Endothelial cell of umbilical vein (primary cell): Measurements from ENCODE around the gene AREG. TPM values are rescaled to one million over a fixed set of nuclear protein-coding genes. Genes with fewer than 3 reads are reported as not detected.

Source experiments
- BruUV-seq: library from RNA; stranded (reverse); fragments of 400-500 nt; replicated peaks from 2 replicates; lab custom pipeline; 2021; lab: Mats Ljungman, UMichigan
- CTCF ChIA-PET: fragments of 300-600, 350-600 bp; sonication (Branson Sonifier 250); formaldehyde crosslinking; loops from one replicate; lab custom pipeline; 2021; ENCODE audit warnings: antibody characterized with exemption, inconsistent platforms; lab: Charles Lee
- POLR2A ChIA-PET: fragments of 300-600, 350-600 bp; sonication (Branson Sonifier 250); formaldehyde crosslinking; loops from one replicate; lab custom pipeline; 2021; ENCODE audit warnings: antibody characterized with exemption, inconsistent platforms; lab: Charles Lee
- DNase-seq: peaks from one replicate; pipeline ENCODE4 v3.0.0-alpha.2; 2011; ENCODE audit warnings: low read depth, low spot score
- FAIRE-seq: peaks from 2 replicates; lab custom pipeline; 2011; peaks lifted over from hg19 to GRCh38; lab: Jason Lieb, UNC
- H2AFZ ChIP-seq: 2 replicates; pipeline ENCODE4 v1.6.0; 2012; ENCODE audit warnings: low read depth, low read length, control low read depth, inconsistent platforms
- H3K27ac ChIP-seq: 2 replicates; pipeline ENCODE4 v1.5.1; 2011; ENCODE audit warnings: low read depth, mild to moderate bottlenecking, control low read depth, low read length, moderate library complexity; ENCODE audit not compliant: insufficient read depth
- H3K27me3 ChIP-seq, 2 experiments: 2 replicates each; pipeline versions ENCODE4 v1.6.0 to v1.6.1; 2011; ENCODE audit warnings: low read length in 2 of 2, mixed read lengths in 1 of 2; ENCODE audit not compliant: control insufficient read depth in 2 of 2, insufficient read depth in 2 of 2
- H3K36me3 ChIP-seq, 2 experiments: 2 replicates in 1 of 2; 3 replicates in 1 of 2; pipeline ENCODE4 v1.5.1; 2011; ENCODE audit warnings: low read length in 2 of 2, mild to moderate bottlenecking in 1 of 2, moderate library complexity in 1 of 2; ENCODE audit not compliant: control insufficient read depth in 2 of 2, insufficient read depth in 2 of 2; ENCODE audit errors: extremely low read depth in 1 of 2
- H3K4me1 ChIP-seq: 3 replicates; pipeline ENCODE4 v1.5.1; 2011; ENCODE audit warnings: mild to moderate bottlenecking, low read length; ENCODE audit not compliant: control insufficient read depth, insufficient read depth; ENCODE audit errors: extremely low read depth
- H3K4me2 ChIP-seq: 2 replicates; pipeline ENCODE4 v1.6.1; 2011; ENCODE audit warnings: low read length, control low read depth, mixed read lengths; ENCODE audit not compliant: insufficient read depth
- H3K4me3 ChIP-seq, 3 experiments: fragments of 200-600 bp in 1 of 3; sonication (generic), shearing (Covaris generic) in 1 of 3; replicated peaks in 1 of 3; 2 replicates each; pipeline ENCODE4 v1.5.1; 2011 to 2016; ENCODE audit warnings: control low read depth in 3 of 3, low read length in 3 of 3, mild to moderate bottlenecking in 2 of 3, inconsistent platforms in 1 of 3, low read depth in 1 of 3, moderate library complexity in 1 of 3; ENCODE audit not compliant: insufficient read depth in 1 of 3
- H3K79me2 ChIP-seq: 2 replicates; pipeline ENCODE4 v1.6.0; 2012; ENCODE audit warnings: low read length, inconsistent platforms; ENCODE audit not compliant: control insufficient read depth, insufficient read depth
- H3K9ac ChIP-seq: replicated peaks from 2 replicates; pipeline ENCODE3; 2011; ENCODE audit warnings: low read length, control low read depth; ENCODE audit not compliant: insufficient read depth; ENCODE audit errors: extremely low read depth
- H3K9me1 ChIP-seq: replicated peaks from 3 replicates; pipeline ENCODE4 v1.6.0; 2011; ENCODE audit warnings: mild to moderate bottlenecking, low read length; ENCODE audit not compliant: control insufficient read depth, insufficient read depth; ENCODE audit errors: extremely low read depth
- H3K9me3 ChIP-seq: replicated peaks from 2 replicates; pipeline ENCODE4 v1.5.1; 2012; ENCODE audit warnings: low read length, inconsistent platforms; ENCODE audit not compliant: control insufficient read depth, insufficient read depth
- H4K20me1 ChIP-seq: replicated peaks from 2 replicates; pipeline ENCODE3; 2011; ENCODE audit warnings: mild to moderate bottlenecking, low read length; ENCODE audit not compliant: control insufficient read depth, insufficient read depth; ENCODE audit errors: extremely low read depth
- EZH2 ChIP-seq: IDR thresholded peaks from 2 replicates; pipeline ENCODE4 v1.6.1; 2012; ENCODE audit warnings: borderline replicate concordance, low read depth, mild to moderate bottlenecking, moderate library complexity, low read length, inconsistent platforms; ENCODE audit not compliant: severe bottlenecking
- FOS ChIP-seq: IDR thresholded peaks from 2 replicates; pipeline ENCODE4 v1.6.1; 2011; ENCODE audit warnings: mild to moderate bottlenecking, low read length, moderate library complexity, borderline replicate concordance; ENCODE audit not compliant: insufficient read depth
- GATA2 ChIP-seq: IDR thresholded peaks from 2 replicates; pipeline ENCODE4 v1.7.0; 2011; ENCODE audit warnings: low read depth, mild to moderate bottlenecking, moderate library complexity, mixed read lengths, low read length; ENCODE audit not compliant: insufficient read length, insufficient read depth
- JUN ChIP-seq: IDR thresholded peaks from 2 replicates; pipeline ENCODE4 v1.6.1; 2011; ENCODE audit warnings: borderline replicate concordance, low read depth; ENCODE audit not compliant: insufficient read length, insufficient read depth
- MAX ChIP-seq: IDR thresholded peaks from 2 replicates; pipeline ENCODE4 v1.6.1; 2011; ENCODE audit not compliant: insufficient read depth, insufficient read length
- MYC ChIP-seq: IDR thresholded peaks from one replicate; pipeline ENCODE4 v1.6.1; 2011; ENCODE audit warnings: mild to moderate bottlenecking, low read depth, low read length
- POLR2A ChIP-seq: IDR thresholded peaks from 2 replicates; pipeline ENCODE4 v1.6.1; 2012; ENCODE audit warnings: low read depth, mild to moderate bottlenecking, control low read depth, low read length
- POLR2AphosphoS5 ChIP-seq: IDR thresholded peaks from 2 replicates; pipeline ENCODE4 v1.6.1; 2012; ENCODE audit warnings: low read depth, mild to moderate bottlenecking, control low read depth, low read length, moderate library complexity; ENCODE audit not compliant: insufficient read depth
- dilution Hi-C: fragments of 300-500 bp; cut with MboI; formaldehyde crosslinking; loops from one replicate; pipeline ENCODE4 v1.15.0; 2019; ENCODE audit warnings: low sequenced_read_pairs; ENCODE audit not compliant: extremely low pct_ligation_motif_present
- intact Hi-C: fragments of 100-400 bp; cut with micrococcal nuclease; formaldehyde crosslinking; loops from one replicate; pipeline ENCODE4 v1.10.0; 2022
- polyA plus RNA-seq, 4 experiments: library from polyadenylated mRNA; depleted of rRNA in 3 of 4; stranded (reverse) in 3 of 4; unstranded in 1 of 4; fragments of >200 nt; gene quantifications; 2 replicates each; pipeline versions ENCODE4 v1.2.1 to v1.2.3, GENCODE V29; 2011 to 2012; ENCODE audit warnings: missing spikeins in 1 of 4
- total RNA-seq: library from RNA; stranded (reverse); gene quantifications from 2 replicates; pipeline ENCODE4 v1.2.3, GENCODE V29; 2021
- TF ChIP-seq, protein P1 (sequence below), 2 donors: IDR thresholded peaks; 1 replicate in 1 of 2; 2 replicates in 1 of 2; pipeline ENCODE4 v1.5.1; 2011; ENCODE audit warnings: low read length in 2 of 2, mild to moderate bottlenecking in 2 of 2, moderate library complexity in 2 of 2, control low read depth in 1 of 2, inconsistent platforms in 1 of 2, low read depth in 1 of 2; ENCODE audit not compliant: insufficient read depth in 1 of 2; ENCODE audit errors: extremely low read depth in 1 of 2

AREG gene
- total and polyA plus RNA-seq, 2 donors (not counting 3 experiments of a cell fraction or from before 2014, with no cell fraction given), result 0.17 to 0.55 TPM

DNA sequence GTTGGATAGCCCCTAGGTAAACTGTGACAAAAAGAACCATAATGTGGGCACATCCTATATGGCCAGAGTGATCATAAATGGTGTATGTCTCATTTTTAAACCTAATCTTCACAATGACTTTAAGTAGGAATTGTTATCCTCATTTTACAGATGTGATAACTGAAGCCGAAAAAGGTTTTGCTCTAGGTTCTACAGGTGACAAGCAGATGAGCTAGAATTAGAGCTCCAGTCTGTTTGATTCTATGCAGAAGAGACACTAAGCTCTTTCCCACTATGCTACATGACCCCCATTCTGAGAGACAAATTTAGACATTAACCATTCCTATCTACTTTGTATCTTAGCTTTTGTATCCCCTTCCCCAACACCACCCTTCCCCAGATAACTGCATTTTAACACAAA lies 2.0 kb downstream of the AREG start:
- DNase-seq (no peak), FAIRE-seq (peak; percentile 8)
- H3K36me3 ChIP-seq, result no peaks in the 10 kb centered on the region
- H3K4me3 ChIP-seq, result no peak overlapping the region
- H3K79me2 ChIP-seq, result no peaks in the 10 kb centered on the region
- no peaks in the 10 kb centered on the region for H3K9me1 ChIP-seq
- TF ChIP-seq MYC, result no peak
- TF ChIP-seq JUN, result no peak
- no peak for TF ChIP-seq GATA2
- TF ChIP-seq EZH2, result no peak
- no peak for TF ChIP-seq FOS
- CTCF ChIA-PET, result interaction anchor here (0.6 to 1.2 kb wide), 4 partner anchors 17 to 85 kb away, joined by 3 to 6 read pairs (median 4); no protein-coding TSS in a partner anchor
- no peak overlapping the region for H2AFZ ChIP-seq
- H4K20me1 ChIP-seq, result no peaks in the 10 kb centered on the region
- H3K27me3 ChIP-seq, result no peaks in the 10 kb centered on the region
- dilution Hi-C loops (no loop called here), intact Hi-C loops (loop anchor here (5.0 kb wide), 1 partner anchor 125 kb away; no protein-coding TSS in a partner anchor)
- no TSS peak for BruUV-seq
- no peak overlapping the region for H3K4me2 ChIP-seq
- H3K9me3 ChIP-seq, result no peaks in the 10 kb centered on the region
- POLR2A ChIA-PET, result no interaction called here
- H3K27ac ChIP-seq, result no peak overlapping the region
- H3K4me1 ChIP-seq, result peaks cover 16% of the 10 kb centered on the region
- H3K9ac ChIP-seq, result no peak overlapping the region

DNA sequence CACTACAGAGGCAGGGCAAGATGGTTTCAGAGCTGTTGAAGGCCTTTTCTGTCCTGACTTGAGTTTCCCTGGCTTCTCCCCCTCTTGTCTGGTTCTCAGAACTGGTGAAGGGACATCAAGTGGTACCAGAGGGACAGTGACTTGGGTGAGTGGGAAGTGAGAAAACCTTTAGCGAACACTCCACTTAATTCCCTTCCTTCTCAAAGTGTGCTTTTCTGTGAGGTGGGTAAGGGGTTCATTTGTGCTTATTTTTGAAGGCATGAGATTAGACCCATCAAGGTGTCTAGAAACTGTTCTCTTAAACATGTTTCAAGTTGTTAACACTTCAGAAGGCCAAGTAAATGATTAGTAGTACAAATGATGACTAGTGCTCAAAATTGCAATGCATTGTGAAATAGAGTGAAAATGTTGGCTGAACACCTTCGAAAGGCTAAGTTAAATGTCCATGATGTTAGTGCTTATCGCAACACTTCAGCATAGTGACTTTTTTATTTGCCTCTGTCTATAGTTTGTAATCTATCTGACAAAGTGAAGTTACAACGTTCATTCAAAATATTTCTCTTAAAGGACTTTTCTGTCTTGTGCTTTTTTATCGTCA lies 2.8 kb downstream of the AREG start:
- FAIRE-seq, result no peak
- POLR2A ChIA-PET, result no interaction called here
- CTCF ChIA-PET, result no interaction called here

More for the DNA sequence above, 2.8 kb downstream of the AREG start:
- Histone ChIP-seq H3K9ac (no peak overlapping the region), H3K4me3 (no peak overlapping the region), H3K4me1 (peaks cover 16% of the 10 kb centered on the region), H3K27ac (no peak overlapping the region), H3K9me1 (no peaks in the 10 kb centered on the region), H3K79me2 (no peaks in the 10 kb centered on the region), H2AFZ (no peak overlapping the region), H3K36me3 (no peaks in the 10 kb centered on the region), H3K9me3 (no peaks in the 10 kb centered on the region), H3K4me2 (no peak overlapping the region), H4K20me1 (no peaks in the 10 kb centered on the region), H3K27me3 (no peaks in the 10 kb centered on the region)
- intact Hi-C loops, result loop anchor here (5.0 kb wide), 1 partner anchor 125 kb away; no protein-coding TSS in a partner anchor
- dilution Hi-C loops, result no loop called here
- DNase-seq, result no peak
- no TSS peak for BruUV-seq
- TF ChIP-seq POLR2AphosphoS5 (no peak), EZH2 (no peak), MAX (no peak), JUN (no peak), FOS (no peak), MYC (no peak), POLR2A (no peak), GATA2 (no peak)
- TF ChIP-seq, protein P1, sequence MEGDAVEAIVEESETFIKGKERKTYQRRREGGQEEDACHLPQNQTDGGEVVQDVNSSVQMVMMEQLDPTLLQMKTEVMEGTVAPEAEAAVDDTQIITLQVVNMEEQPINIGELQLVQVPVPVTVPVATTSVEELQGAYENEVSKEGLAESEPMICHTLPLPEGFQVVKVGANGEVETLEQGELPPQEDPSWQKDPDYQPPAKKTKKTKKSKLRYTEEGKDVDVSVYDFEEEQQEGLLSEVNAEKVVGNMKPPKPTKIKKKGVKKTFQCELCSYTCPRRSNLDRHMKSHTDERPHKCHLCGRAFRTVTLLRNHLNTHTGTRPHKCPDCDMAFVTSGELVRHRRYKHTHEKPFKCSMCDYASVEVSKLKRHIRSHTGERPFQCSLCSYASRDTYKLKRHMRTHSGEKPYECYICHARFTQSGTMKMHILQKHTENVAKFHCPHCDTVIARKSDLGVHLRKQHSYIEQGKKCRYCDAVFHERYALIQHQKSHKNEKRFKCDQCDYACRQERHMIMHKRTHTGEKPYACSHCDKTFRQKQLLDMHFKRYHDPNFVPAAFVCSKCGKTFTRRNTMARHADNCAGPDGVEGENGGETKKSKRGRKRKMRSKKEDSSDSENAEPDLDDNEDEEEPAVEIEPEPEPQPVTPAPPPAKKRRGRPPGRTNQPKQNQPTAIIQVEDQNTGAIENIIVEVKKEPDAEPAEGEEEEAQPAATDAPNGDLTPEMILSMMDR (IDR thresholded peaks at IDR 0.05; ENCODE audit: extremely low read depth in 1 of 2, insufficient read depth in 1 of 2, low read depth in 1 of 2, low read length in 2 of 2), result no peak
